ENCODE results near the gene GDPD3.

- TF ChIP-seq, protein P1, sequence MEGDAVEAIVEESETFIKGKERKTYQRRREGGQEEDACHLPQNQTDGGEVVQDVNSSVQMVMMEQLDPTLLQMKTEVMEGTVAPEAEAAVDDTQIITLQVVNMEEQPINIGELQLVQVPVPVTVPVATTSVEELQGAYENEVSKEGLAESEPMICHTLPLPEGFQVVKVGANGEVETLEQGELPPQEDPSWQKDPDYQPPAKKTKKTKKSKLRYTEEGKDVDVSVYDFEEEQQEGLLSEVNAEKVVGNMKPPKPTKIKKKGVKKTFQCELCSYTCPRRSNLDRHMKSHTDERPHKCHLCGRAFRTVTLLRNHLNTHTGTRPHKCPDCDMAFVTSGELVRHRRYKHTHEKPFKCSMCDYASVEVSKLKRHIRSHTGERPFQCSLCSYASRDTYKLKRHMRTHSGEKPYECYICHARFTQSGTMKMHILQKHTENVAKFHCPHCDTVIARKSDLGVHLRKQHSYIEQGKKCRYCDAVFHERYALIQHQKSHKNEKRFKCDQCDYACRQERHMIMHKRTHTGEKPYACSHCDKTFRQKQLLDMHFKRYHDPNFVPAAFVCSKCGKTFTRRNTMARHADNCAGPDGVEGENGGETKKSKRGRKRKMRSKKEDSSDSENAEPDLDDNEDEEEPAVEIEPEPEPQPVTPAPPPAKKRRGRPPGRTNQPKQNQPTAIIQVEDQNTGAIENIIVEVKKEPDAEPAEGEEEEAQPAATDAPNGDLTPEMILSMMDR (IDR thresholded peaks at IDR 0.05; ENCODE audit: low read depth, low read length): no peak
- TF ChIP-seq EZH2phosphoT487 (IDR thresholded peaks at IDR 0.05; ENCODE audit: low read depth): no peak
These were observed 8.6 kb upstream of the GDPD3 start for GRCh38 chr16:30121741-30122571.
